Kidney (tissue), 14 donors: Measurements from ENCODE around the gene HOXC11. TPM values are rescaled to one million over a fixed set of nuclear protein-coding genes. Genes with fewer than 3 reads are reported as not detected.

ENCODE experiments used
- DNase-seq, 5 donors: peaks; one replicate each; pipeline ENCODE4 v3.0.0-alpha.2; 2013 to 2020
- FAIRE-seq: peaks from 2 replicates; lab custom pipeline; 2012; peaks lifted over from hg19 to GRCh38; lab: Jason Lieb, UNC
- H3K27ac ChIP-seq, 2 donors: one replicate each; pipeline ENCODE4 v1.7.0; 2013; ENCODE audit warnings: low read depth in 2 of 2, low read length in 2 of 2, inconsistent platforms in 1 of 2
- H3K27me3 ChIP-seq: one replicate; pipeline ENCODE4 v1.7.1; 2013; ENCODE audit warnings: low read length, inconsistent platforms; ENCODE audit not compliant: control insufficient read depth, insufficient read depth
- H3K36me3 ChIP-seq, 3 donors: one replicate each; pipeline versions ENCODE4 v1.7.0 to v1.7.1; 2013; ENCODE audit warnings: low read length in 3 of 3, control low read depth in 1 of 3, inconsistent platforms in 1 of 3; ENCODE audit not compliant: insufficient read depth in 3 of 3, control insufficient read depth in 2 of 3
- H3K4me1 ChIP-seq, 3 donors: one replicate each; pipeline versions ENCODE4 v1.7.0 to v1.7.1; 2013; ENCODE audit warnings: low read length in 3 of 3, inconsistent platforms in 1 of 3, low read depth in 1 of 3; ENCODE audit not compliant: control insufficient read depth in 2 of 3, insufficient read depth in 2 of 3
- H3K4me3 ChIP-seq, 3 donors: one replicate each; pipeline versions ENCODE4 v1.7.0 to v1.8.1; 2013; ENCODE audit warnings: low read length in 3 of 3, control low read depth in 1 of 3, inconsistent platforms in 1 of 3
- H3K9ac ChIP-seq, 3 donors: one replicate each; pipeline versions ENCODE4 v1.7.0 to v1.7.1; 2013; ENCODE audit warnings: low read length in 3 of 3, control low read depth in 1 of 3, inconsistent platforms in 1 of 3
- H3K9me3 ChIP-seq, 3 donors: one replicate each; pipeline versions ENCODE4 v1.7.0 to v1.7.1; 2013; ENCODE audit warnings: low read length in 3 of 3, control low read depth in 1 of 3, inconsistent platforms in 1 of 3; ENCODE audit not compliant: control insufficient read depth in 2 of 3, insufficient read depth in 1 of 3
- intact Hi-C: fragments of 100-400 bp; cut with DNase I; formaldehyde crosslinking; loops from one replicate; pipeline ENCODE4 v1.11.1; 2022
- polyA plus RNA-seq: library from polyadenylated mRNA; stranded (reverse); fragments of 350-450 nt; fragmentation: Illumina TruSeq; extraction: RNeasy Lipid Tissue Mini Kit (QIAGEN cat#74804); gene quantifications from one replicate; pipeline ENCODE4 v1.2.3, GENCODE V29; 2014; ENCODE audit warnings: low read depth, low replicate concordance; ENCODE audit not compliant: insufficient read depth
- total RNA-seq: library from RNA; stranded (reverse); fragmentation: NEBNext Ultra II Directional; extraction: Animal tissue kit (Norgen Biotek cat#: 25700); gene quantifications from one replicate; pipeline ENCODE4 v1.2.1, GENCODE V29; 2021
- TF ChIP-seq, protein P1 (sequence below): IDR thresholded peaks from 3 replicates; pipeline ENCODE4 v1.5.1; 2012; ENCODE audit warnings: mild to moderate bottlenecking, moderate library complexity, borderline replicate concordance; ENCODE audit not compliant: insufficient read depth; ENCODE audit errors: extremely low read depth
- donor health status: control.
- donor health status: control.
- donor health status: control.
- donor health status: control.
- donor health status: control.
- donor health status: DM: yes; HTN: yes; CAD: no.
- donor health status: Normal renal cell carcinoma (clear cell type).

The HOXC11 gene
- total and polyA plus RNA-seq, 2 donors from 2014 or later: 0.75 to 1.4 TPM

DNA sequence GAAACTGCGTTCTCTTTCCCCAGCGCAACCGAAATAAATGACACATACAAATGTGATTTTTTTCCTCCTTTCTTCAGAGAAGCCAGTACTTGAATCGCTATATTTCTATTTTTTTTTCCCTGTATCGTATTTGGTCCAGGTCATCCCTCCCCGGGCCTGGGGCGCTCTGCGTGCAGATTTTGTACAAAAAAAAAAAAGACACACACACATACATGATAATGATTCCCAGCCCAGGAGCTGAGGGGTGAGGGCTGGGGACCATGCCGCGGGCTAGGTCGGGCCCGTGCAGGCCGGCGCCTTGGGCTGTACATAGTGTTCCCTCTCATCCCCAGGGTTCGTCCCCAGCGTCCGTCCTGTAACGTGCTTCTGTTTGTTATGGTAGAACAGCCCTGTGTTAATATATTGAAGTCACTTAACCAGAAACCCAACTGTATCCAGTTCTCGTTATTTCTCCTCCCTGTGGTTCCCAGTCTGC, 30.0 kb downstream of the HOXC11 start:
- H3K9ac ChIP-seq: peak overlapping the region in 1 of 3 donors; percentile 30

DNA sequence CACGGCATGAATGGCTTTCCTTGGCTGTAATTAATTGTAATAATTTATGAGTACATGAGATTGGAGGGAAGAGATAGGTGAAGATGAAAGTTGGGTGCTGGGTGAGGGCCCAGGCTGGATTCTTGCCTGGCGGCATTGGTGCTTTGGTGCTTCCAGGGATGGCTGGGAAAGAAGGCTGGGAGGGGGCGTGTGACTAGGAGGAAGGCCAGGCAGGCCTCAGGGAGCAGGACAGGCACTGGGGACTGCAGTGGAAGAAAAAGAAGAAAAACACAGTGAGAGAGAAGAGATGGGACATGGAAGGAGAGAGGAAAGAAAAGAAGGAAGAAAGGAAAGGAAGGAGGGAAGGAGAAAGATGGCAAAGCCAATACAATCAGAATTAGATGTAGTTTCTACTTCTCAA, 30.7 kb downstream of the HOXC11 start:
- no peaks in the 10 kb centered on the region for H3K36me3 ChIP-seq
- H3K9me3 ChIP-seq: no peaks in the 10 kb centered on the region
- peaks cover 4% of the 10 kb centered on the region for H3K27me3 ChIP-seq
- peak overlapping the region in 1 of 3 donors; percentile 5 for H3K9ac ChIP-seq
- H3K4me1 ChIP-seq: peaks cover 6 to 25% (median 11%) of the 10 kb centered on the region in 3 donors
- no peak overlapping the region for H3K4me3 ChIP-seq
- DNase-seq (peak in 1 of 5 donors; percentile 66), FAIRE-seq (no peak)
- TF ChIP-seq, protein P1, sequence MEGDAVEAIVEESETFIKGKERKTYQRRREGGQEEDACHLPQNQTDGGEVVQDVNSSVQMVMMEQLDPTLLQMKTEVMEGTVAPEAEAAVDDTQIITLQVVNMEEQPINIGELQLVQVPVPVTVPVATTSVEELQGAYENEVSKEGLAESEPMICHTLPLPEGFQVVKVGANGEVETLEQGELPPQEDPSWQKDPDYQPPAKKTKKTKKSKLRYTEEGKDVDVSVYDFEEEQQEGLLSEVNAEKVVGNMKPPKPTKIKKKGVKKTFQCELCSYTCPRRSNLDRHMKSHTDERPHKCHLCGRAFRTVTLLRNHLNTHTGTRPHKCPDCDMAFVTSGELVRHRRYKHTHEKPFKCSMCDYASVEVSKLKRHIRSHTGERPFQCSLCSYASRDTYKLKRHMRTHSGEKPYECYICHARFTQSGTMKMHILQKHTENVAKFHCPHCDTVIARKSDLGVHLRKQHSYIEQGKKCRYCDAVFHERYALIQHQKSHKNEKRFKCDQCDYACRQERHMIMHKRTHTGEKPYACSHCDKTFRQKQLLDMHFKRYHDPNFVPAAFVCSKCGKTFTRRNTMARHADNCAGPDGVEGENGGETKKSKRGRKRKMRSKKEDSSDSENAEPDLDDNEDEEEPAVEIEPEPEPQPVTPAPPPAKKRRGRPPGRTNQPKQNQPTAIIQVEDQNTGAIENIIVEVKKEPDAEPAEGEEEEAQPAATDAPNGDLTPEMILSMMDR: no peak
- peak overlapping the region in 1 of 2 donors; percentile 61 for H3K27ac ChIP-seq
- intact Hi-C loops: loop anchor here (5.0 kb wide), 1 partner anchor 199 kb away; no protein-coding TSS in a partner anchor

More for the DNA sequence above, 30.0 kb downstream of the HOXC11 start:
- intact Hi-C loops: loop anchor here (5.0 kb wide), 1 partner anchor 199 kb away; no protein-coding TSS in a partner anchor
- peak in 1 of 5 donors; percentile 77 for DNase-seq
- TF ChIP-seq, protein P1: no peak
- FAIRE-seq: no peak
- H3K4me1 ChIP-seq: peaks cover 6 to 25% (median 14%) of the 10 kb centered on the region in 3 donors
- no peaks in the 10 kb centered on the region for H3K9me3 ChIP-seq
- peak overlapping the region in 1 of 3 donors; percentile 20 for H3K4me3 ChIP-seq
- peaks cover 4% of the 10 kb centered on the region for H3K27me3 ChIP-seq
- H3K36me3 ChIP-seq: no peaks in the 10 kb centered on the region
- peak overlapping the region; percentile 7 to 32 for H3K27ac ChIP-seq

DNA sequence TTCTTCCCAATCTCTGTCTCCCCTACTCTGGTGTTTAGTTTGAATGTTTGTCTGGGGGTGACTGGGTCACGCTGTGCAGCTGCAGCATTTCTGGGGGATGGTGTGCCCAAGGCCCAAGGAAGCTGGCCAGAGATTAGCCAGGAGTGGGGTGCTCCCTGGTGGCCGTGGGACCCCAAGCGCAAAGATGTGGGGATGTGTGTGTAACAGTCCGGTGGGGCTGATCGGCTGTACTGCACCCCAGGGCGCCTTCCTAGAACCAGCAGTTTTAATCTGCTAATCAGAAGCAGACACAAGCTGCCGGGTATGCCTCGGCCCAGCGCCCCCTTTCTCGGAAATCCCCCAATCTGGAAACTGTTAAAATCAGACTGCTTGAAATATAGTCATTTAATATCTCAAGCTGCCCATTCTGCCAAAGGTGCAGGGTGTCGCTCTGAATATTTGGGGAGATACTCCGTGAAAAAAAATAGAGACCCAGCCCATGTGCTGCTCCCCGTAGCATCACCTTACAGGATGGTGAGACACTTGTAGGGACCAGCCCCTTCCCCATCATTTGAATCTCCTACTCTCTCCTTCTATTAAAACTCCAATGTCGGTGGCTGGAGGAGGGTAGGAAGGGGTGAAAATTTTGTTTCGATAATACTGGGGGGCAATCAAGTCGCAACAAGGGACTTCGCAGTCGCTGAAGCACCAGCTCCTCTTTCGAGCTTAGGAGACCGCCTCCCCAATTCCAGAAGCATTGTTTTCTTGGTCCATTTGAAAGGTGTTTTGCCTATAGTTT, 31.3 kb downstream of the HOXC11 start:
- H3K36me3 ChIP-seq: no peaks in the 10 kb centered on the region
- TF ChIP-seq, protein P1: no peak
- no peak for FAIRE-seq
- H3K9me3 ChIP-seq: no peaks in the 10 kb centered on the region
- DNase-seq: peak in 1 of 5 donors; percentile 62
- intact Hi-C loops: loop anchor here (5.0 kb wide), 1 partner anchor 198 kb away; no protein-coding TSS in a partner anchor
- peaks cover 6 to 25% (median 11%) of the 10 kb centered on the region in 3 donors for H3K4me1 ChIP-seq
- peak overlapping the region in 1 of 3 donors; percentile 39 for H3K4me3 ChIP-seq
- H3K9ac ChIP-seq: peak overlapping the region in 1 of 3 donors; percentile 51
- H3K27ac ChIP-seq: peak overlapping the region; percentile 49 to 71
- H3K27me3 ChIP-seq: peaks cover 4% of the 10 kb centered on the region
